GM21737 (cell line): ENCODE data around the gene INTS11.
A peak's percentile ranks its signal among the peaks of the same experiment; 100 is the strongest.
"Not testable (repeated sequence)": the region's sequence is repeated elsewhere in the genome, so short reads cannot be mapped to it uniquely, and the experiment has no call there.

Source experiments
- ATAC-seq: cut with Tn5 transposase; IDR thresholded peaks from one replicate; pipeline ENCODE4 v1.9.1; 2021; ENCODE audit warnings: mild to moderate bottlenecking, moderate library complexity; ENCODE audit not compliant: unreplicated experiment

Gene INTS11

GRCh38 chr1:1324524-1325287 is at the start of gene INTS11, which contains the start of gene CPTP:
Gene INTS11, minus strand, starts transcription at chr1:1324660. Its CDS starts 52 bp downstream, at chr1:1324608.
Gene CPTP, plus strand, starts transcription at chr1:1324802. Its CDS starts 2,109 bp downstream, at chr1:1326911.
- ATAC-seq = peak; percentile 53

GRCh38 chr1:1373815-1374588 is 49.5 kb upstream of the INTS11 start:
- no peak for ATAC-seq

- ATAC-seq = no peak
Measured at GRCh38 chr1:1373051-1373814, 48.8 kb upstream of the INTS11 start.

GRCh38 chr1:1371746-1372711 is 47.6 kb upstream of the INTS11 start:
- peak; percentile 31 for ATAC-seq

- no peak for ATAC-seq
Measured at GRCh38 chr1:1371364-1371745, 46.9 kb upstream of the INTS11 start.

GRCh38 chr1:1370771-1371300 is 46.4 kb upstream of the INTS11 start:
- no peak for ATAC-seq

GRCh38 chr1:1370094-1370493 is 45.6 kb upstream of the INTS11 start:
- ATAC-seq = not testable (repeated sequence)

- ATAC-seq = no peak
Measured at GRCh38 chr1:1367315-1367714, 42.9 kb upstream of the INTS11 start.

- ATAC-seq = no peak
Measured at GRCh38 chr1:1366699-1367066, 42.2 kb upstream of the INTS11 start.

- no peak for ATAC-seq
Measured at GRCh38 chr1:1365875-1366698, 41.6 kb upstream of the INTS11 start.

- ATAC-seq = no peak
Measured at GRCh38 chr1:1364266-1364665, 39.8 kb upstream of the INTS11 start.

- no peak for ATAC-seq
Measured at GRCh38 chr1:1361982-1362423, 37.5 kb upstream of the INTS11 start.

GRCh38 chr1:1361233-1361981 is 36.9 kb upstream of the INTS11 start:
- no peak for ATAC-seq

GRCh38 chr1:1360506-1361169 is 36.2 kb upstream of the INTS11 start:
- ATAC-seq = no peak

- no peak for ATAC-seq
Measured at GRCh38 chr1:1359664-1360468, 35.4 kb upstream of the INTS11 start.

- ATAC-seq = no peak
Measured at GRCh38 chr1:1359308-1359663, 34.8 kb upstream of the INTS11 start.
